GM19193 (cell line): Measurements from ENCODE around the gene EML4.

Experiments
- POLR2A ChIP-seq: IDR thresholded peaks from 4 replicates; pipeline ENCODE4 v1.6.1; 2011; ENCODE audit not compliant: insufficient read depth, insufficient read length; ENCODE audit errors: extremely low read depth

The EML4 gene

GRCh38 chr2:42218712-42219111 lies 49.6 kb downstream of the EML4 start:
- no peak for TF ChIP-seq POLR2A

DNA sequence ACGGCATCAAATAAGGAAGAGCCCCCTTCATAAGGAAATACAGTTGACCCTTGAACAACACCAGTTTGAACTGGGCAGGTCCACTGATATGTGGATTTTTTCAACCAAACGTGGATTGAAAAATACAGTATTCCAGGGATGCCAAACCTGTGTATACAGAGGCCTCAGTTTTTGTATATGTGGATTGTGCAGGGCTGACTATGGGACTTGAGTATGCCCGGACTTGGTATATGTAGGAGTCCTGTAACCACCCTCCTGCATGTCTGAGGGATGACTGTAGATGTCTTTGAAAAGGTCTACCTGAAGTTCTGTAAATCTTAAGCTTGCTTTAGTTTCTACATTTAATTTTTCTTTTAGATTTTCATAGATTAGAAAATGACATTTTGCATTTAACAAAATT lies 50.0 kb downstream of the EML4 start:
- no peak for TF ChIP-seq POLR2A

- no peak for TF ChIP-seq POLR2A
Observed at GRCh38 chr2:42220566-42220965, 51.4 kb downstream of the EML4 start.

GRCh38 chr2:42223067-42223854 lies 54.1 kb downstream of the EML4 start:
- TF ChIP-seq POLR2A, result no peak

DNA sequence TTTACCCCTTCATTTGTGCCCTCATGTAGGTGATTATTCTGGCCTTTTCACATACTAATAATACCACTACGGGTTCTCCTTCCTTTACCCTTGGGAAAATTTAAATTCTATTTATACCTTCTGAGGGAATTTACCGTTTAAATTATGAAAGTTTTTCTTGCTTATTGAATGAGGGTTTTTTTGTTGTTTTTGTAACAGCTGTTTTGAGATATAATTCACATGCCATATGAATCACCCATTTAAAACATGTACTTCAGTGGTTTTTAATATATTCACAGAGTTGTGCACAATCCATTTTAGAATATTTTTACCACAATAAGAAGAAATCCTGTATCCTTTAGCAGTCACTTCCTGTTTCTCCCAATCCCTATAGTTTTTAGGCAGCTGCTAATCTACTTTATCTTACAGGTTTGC lies 54.7 kb downstream of the EML4 start:
- TF ChIP-seq POLR2A, result no peak

GRCh38 chr2:42224422-42225067 lies 55.4 kb downstream of the EML4 start:
- TF ChIP-seq POLR2A, result no peak

- TF ChIP-seq POLR2A, result no peak
Observed at GRCh38 chr2:42225573-42225972, 56.4 kb downstream of the EML4 start.

DNA sequence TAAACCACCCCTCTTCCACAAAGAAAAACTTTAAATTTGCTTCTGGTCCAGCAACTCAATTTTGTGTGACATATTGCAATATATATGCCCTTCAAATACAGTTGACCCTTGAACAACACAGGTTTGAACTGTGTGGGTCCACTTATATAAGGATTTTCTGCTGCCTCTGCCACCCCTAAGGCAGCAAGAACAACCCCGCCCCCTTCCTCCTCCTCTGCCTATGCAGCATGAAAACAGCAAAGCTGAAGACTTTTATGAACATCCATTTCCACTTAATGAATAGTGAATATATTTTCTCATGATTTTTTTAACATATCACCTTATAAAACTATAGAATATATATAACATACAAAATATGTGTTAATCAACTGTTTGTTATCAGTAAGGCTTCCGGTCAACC lies 58.3 kb downstream of the EML4 start:
- TF ChIP-seq POLR2A, result no peak

DNA sequence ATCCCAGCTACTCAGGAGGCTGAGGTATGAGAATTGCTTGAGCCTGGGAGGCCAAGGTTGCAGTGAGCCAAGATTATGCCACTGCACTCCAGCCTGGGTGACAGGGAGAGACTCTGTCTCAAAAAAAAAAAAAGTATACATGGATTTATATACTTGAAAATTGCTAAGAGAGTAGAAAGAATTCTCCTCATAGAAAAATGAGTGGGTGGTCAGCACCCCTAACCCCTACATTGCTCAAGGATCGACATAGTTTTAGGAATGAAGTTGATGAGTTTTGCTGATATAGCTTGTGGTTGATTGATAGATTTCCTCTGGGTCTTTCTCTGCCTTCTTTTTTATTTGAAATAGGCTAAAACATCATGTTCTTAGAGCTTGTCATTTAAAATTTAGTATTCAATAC lies 58.9 kb downstream of the EML4 start:
- TF ChIP-seq POLR2A, result no peak

GRCh38 chr2:42229949-42230348 lies 60.8 kb downstream of the EML4 start:
- no peak for TF ChIP-seq POLR2A

- TF ChIP-seq POLR2A, result no peak
Observed at GRCh38 chr2:42230891-42231290, 61.7 kb downstream of the EML4 start.

DNA sequence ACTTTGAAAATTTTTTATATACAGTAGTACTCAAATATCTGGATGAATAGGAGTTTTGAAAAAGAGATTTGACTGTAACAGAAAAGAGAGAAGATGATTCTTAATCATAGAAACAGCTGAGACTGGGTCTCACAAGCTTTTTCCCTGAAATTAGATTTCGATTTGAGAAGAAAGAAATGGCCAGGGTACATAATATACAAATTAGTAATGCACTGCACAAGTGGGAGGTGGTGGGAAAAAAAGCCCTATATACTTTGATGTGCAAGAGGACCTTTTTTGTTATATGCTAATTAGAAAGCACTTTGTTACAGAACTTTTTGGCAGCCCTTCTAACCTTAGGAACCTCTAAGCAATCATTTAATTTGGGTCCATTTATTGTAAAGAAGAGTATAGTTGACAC lies 62.9 kb downstream of the EML4 start:
- no peak for TF ChIP-seq POLR2A

- TF ChIP-seq POLR2A, result no peak
Observed at GRCh38 chr2:42233976-42234441, 64.9 kb downstream of the EML4 start.

- no peak for TF ChIP-seq POLR2A
Observed at GRCh38 chr2:42236911-42237310, 67.8 kb downstream of the EML4 start.

GRCh38 chr2:42238644-42239288 lies 69.6 kb downstream of the EML4 start:
- TF ChIP-seq POLR2A, result no peak

DNA sequence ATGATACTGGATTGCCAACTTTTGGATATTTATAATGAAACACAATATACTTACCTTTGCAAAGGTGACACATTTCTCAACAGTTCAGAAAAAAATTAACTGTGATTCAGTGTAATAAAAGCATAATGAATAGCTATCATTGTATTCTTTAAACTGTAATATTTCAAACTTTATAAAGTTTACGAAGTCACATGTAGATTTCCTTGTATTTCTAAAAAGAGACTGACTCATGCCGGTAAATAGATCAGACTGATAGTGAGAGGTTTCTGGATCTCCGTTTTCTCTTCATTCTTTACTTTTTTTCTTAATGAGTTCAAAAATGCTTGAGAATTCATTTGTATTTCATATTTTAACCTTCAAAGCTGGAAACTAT lies 70.1 kb downstream of the EML4 start:
- TF ChIP-seq POLR2A, result no peak

DNA sequence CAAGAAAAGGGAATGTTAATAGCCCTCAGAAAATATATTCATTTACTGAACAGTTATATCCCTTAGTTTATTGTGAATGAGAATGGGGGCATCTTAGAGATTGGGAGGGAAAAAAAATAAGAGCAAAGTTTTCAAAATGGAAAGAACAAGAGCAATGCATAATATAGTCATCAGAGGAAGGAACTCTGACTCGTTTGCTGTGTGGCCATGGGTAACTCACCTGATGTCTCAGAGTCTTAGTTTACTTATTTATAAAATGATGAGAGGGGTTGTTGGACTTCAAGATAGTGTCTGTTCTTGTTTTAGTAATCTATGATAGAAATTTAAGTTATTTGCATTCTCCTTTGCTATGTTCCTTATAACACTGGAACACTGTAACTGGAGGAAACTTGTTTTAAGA lies 70.7 kb downstream of the EML4 start:
- no peak for TF ChIP-seq POLR2A

GRCh38 chr2:42241517-42241916 lies 72.4 kb downstream of the EML4 start:
- TF ChIP-seq POLR2A, result no peak
